ENCODE data around the gene HOXA4. TPM values are rescaled to one million over a fixed set of nuclear protein-coding genes. Genes with fewer than 3 reads are reported as not detected.

Gene HOXA4
- total RNA-seq, 1 experiment from 2014 or later = not detected

GRCh38 chr7:27156916-27157701 lies 26.6 kb upstream of the HOXA4 start:
- Mint-ChIP-seq H3K36me3 (peaks cover 3% of the 10 kb centered on the region), H3K4me1 (peaks cover 10% of the 10 kb centered on the region), H3K27ac (no peak overlapping the region), H3K9me3 (no peaks in the 10 kb centered on the region), H3K27me3 (ENCODE audit: low read depth) (peaks cover 100% of the 10 kb centered on the region), H3K4me3 (peak overlapping the region; percentile 48)
- CTCF ChIA-PET = interaction anchor here (0.9 to 1.5 kb wide), 5 partner anchors 8 to 787 kb away, joined by 3 to 8 read pairs (median 3); partner anchors contain the start of genes HOXA5 and HOXA9
- TF ChIP-seq ZBTB21 (CRISPR knock-in tag; IDR thresholded peaks at IDR 0.05; ENCODE audit: borderline replicate concordance) (no peak), ETV6 (CRISPR knock-in tag; IDR thresholded peaks at IDR 0.05) (no peak), CBFB (CRISPR knock-in tag; IDR thresholded peaks at IDR 0.05; ENCODE audit: low read depth) (no peak), TP53 (CRISPR knock-in tag; IDR thresholded peaks at IDR 0.05) (no peak), E2F1 (CRISPR knock-in tag; IDR thresholded peaks at IDR 0.05) (no peak), SMAD3 (CRISPR knock-in tag; IDR thresholded peaks at IDR 0.05; ENCODE audit: borderline replicate concordance) (no peak), ZNF396 (CRISPR knock-in tag; IDR thresholded peaks at IDR 0.05; ENCODE audit: borderline replicate concordance) (no peak), NFE2L1 (CRISPR knock-in tag; IDR thresholded peaks at IDR 0.05) (no peak), HMGXB4 (CRISPR knock-in tag; IDR thresholded peaks at IDR 0.05) (no peak), CREB1 (CRISPR knock-in tag; IDR thresholded peaks at IDR 0.05) (no peak), ZNF232 (CRISPR knock-in tag; IDR thresholded peaks at IDR 0.05) (no peak), GTF2I (CRISPR knock-in tag; conservative IDR thresholded peaks at IDR 0.05) (no peak), NR3C1 (CRISPR knock-in tag; conservative IDR thresholded peaks at IDR 0.05; ENCODE audit: low read depth) (no peak), ERG (CRISPR knock-in tag; IDR thresholded peaks at IDR 0.05) (no peak), NFYB (CRISPR knock-in tag; conservative IDR thresholded peaks at IDR 0.05; ENCODE audit: low read depth) (no peak), NR2C2 (CRISPR knock-in tag; IDR thresholded peaks at IDR 0.05) (no peak), ZNF263 (CRISPR knock-in tag; IDR thresholded peaks at IDR 0.05; ENCODE audit: low read depth) (no peak)
- TF ChIP-seq, protein P1, sequence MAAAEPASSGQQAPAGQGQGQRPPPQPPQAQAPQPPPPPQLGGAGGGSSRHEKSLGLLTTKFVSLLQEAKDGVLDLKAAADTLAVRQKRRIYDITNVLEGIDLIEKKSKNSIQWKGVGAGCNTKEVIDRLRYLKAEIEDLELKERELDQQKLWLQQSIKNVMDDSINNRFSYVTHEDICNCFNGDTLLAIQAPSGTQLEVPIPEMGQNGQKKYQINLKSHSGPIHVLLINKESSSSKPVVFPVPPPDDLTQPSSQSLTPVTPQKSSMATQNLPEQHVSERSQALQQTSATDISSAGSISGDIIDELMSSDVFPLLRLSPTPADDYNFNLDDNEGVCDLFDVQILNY (CRISPR knock-in tag; IDR thresholded peaks at IDR 0.05) = no peak
- TF ChIP-seq, protein P2, sequence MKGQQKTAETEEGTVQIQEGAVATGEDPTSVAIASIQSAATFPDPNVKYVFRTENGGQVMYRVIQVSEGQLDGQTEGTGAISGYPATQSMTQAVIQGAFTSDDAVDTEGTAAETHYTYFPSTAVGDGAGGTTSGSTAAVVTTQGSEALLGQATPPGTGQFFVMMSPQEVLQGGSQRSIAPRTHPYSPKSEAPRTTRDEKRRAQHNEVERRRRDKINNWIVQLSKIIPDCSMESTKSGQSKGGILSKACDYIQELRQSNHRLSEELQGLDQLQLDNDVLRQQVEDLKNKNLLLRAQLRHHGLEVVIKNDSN (CRISPR knock-in tag; IDR thresholded peaks at IDR 0.05) = no peak
- POLR2A ChIA-PET = no interaction called here
- no peak for ATAC-seq
- DNase-seq (ENCODE audit: low spot score) = no peak

DNA sequence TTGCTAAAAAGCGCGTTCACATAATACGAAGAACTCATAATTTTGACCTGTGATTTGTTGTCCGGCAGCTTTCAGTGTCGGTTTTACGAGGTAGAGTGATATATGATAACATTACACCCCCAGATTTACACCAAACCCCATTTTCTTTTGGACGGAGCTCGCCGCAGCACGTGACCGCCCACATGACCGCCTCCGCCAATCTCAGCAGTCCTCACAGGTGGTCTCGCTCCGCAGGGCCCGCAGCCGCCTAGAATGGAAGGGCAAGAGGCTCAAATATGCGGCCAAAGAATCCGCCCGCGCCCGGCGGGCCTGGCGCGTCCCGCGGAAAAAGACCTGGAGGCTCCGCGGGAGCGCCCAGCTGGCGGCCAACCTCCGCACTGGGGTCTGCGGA lies 25.9 kb upstream of the HOXA4 start, which contains the start of gene HOXA7:
Gene HOXA7, minus strand, starts transcription at position 168 of the 391 bp plus-strand sequence. Its CDS starts 130 bp downstream, at position 38.
- Mint-ChIP-seq H3K4me1 (peaks cover 13% of the 10 kb centered on the region), H3K4me3 (peak within 1 kb of the TSS; percentile 70), H3K27ac (no peak within 1 kb of the TSS), H3K36me3 (peaks cover 3% of the 10 kb centered on the region), H3K27me3 (ENCODE audit: low read depth) (peaks cover 100% of the 10 kb centered on the region), H3K9me3 (no peaks in the 10 kb centered on the region)
- peak; percentile 10 for ATAC-seq
- POLR2A ChIA-PET = no interaction called here
- CTCF ChIA-PET = interaction anchor here (0.9 to 1.5 kb wide), 5 partner anchors 9 to 787 kb away, joined by 3 to 8 read pairs (median 3); partner anchors contain the start of genes HOXA5 and HOXA9
- DNase-seq (ENCODE audit: low spot score) = peak; percentile 79
- TF ChIP-seq JAZF1 (CRISPR knock-in tag; IDR thresholded peaks at IDR 0.05) (no peak), PRRX2 (CRISPR knock-in tag; IDR thresholded peaks at IDR 0.05) (no peak), E2F1 (CRISPR knock-in tag; IDR thresholded peaks at IDR 0.05) (no peak), MXD4 (CRISPR knock-in tag; IDR thresholded peaks at IDR 0.05; ENCODE audit: borderline replicate concordance) (no peak)
- TF ChIP-seq, protein P3, sequence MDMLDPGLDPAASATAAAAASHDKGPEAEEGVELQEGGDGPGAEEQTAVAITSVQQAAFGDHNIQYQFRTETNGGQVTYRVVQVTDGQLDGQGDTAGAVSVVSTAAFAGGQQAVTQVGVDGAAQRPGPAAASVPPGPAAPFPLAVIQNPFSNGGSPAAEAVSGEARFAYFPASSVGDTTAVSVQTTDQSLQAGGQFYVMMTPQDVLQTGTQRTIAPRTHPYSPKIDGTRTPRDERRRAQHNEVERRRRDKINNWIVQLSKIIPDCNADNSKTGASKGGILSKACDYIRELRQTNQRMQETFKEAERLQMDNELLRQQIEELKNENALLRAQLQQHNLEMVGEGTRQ (CRISPR knock-in tag; IDR thresholded peaks at IDR 0.05) = peak; percentile 94
- TF ChIP-seq, protein P2 (CRISPR knock-in tag; IDR thresholded peaks at IDR 0.05) = peak; percentile 97
- TF ChIP-seq, protein P4, sequence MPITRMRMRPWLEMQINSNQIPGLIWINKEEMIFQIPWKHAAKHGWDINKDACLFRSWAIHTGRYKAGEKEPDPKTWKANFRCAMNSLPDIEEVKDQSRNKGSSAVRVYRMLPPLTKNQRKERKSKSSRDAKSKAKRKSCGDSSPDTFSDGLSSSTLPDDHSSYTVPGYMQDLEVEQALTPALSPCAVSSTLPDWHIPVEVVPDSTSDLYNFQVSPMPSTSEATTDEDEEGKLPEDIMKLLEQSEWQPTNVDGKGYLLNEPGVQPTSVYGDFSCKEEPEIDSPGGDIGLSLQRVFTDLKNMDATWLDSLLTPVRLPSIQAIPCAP (CRISPR knock-in tag; IDR thresholded peaks at IDR 0.05) = no peak
- TF ChIP-seq, protein P1 (CRISPR knock-in tag; IDR thresholded peaks at IDR 0.05) = no peak

All from WTC11 (cell line).